ENCODE data around the gene SLCO6A1.

SLCO6A1 gene

GRCh38 chr5:102388235-102388634 lies 110.6 kb downstream of the SLCO6A1 start:
- no peak for DNase-seq
- TF ChIP-seq GATA1 (IDR thresholded peaks at IDR 0.05; ENCODE audit: low read depth, low read length) (no peak), POLR2A (IDR thresholded peaks at IDR 0.05; ENCODE audit: low read length) (no peak)

DNA sequence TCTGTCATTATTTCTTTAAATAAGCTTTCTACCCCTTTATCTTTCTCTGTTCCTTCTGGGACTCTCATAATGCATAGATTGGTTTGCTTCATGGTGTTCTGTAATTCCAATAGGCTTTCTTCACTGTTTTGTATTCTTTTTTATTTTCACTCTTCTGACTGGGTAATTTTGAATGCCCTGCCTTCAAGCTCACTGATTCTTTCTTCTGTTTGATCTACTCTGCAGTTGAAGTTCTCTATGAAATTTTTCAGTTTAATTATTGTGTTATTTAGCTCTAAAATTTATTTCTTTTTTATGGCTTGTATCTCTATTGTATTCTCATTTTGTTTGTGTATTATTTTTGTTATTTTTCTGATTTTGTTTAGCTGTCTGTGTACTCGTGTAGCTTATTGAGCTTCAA lies 113.4 kb downstream of the SLCO6A1 start:
- no peak for TF ChIP-seq GATA1 (IDR thresholded peaks at IDR 0.05; ENCODE audit: low read depth, low read length)
- no peak for TF ChIP-seq POLR2A (IDR thresholded peaks at IDR 0.05; ENCODE audit: low read length)
- no peak for DNase-seq

DNA sequence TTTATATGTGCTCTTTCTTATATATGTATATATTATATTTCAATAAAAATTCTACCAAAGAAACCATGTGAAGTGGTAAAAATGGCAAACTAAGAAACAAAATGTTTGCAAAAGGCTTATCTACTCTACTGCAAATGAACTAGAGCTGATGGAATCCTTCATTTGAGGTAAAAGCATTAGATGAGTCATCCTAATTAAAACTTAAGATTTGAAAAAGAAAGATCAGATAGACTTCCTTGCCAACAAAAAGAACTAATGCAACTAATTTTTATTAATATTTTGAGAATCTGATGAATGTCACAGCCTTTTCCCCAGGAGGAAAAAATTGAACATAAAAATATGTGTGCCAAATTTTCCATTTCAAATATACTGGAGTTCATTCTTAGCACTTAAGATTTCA lies 118.6 kb downstream of the SLCO6A1 start:
- no peak for DNase-seq
- TF ChIP-seq GATA1 (IDR thresholded peaks at IDR 0.05; ENCODE audit: low read depth, low read length) (no peak), POLR2A (IDR thresholded peaks at IDR 0.05; ENCODE audit: low read length) (no peak)

GRCh38 chr5:102375876-102376275 lies 122.9 kb downstream of the SLCO6A1 start:
- no peak for DNase-seq
- TF ChIP-seq GATA1 (IDR thresholded peaks at IDR 0.05; ENCODE audit: low read depth, low read length): no peak
- TF ChIP-seq POLR2A (IDR thresholded peaks at IDR 0.05; ENCODE audit: low read length): no peak

DNA sequence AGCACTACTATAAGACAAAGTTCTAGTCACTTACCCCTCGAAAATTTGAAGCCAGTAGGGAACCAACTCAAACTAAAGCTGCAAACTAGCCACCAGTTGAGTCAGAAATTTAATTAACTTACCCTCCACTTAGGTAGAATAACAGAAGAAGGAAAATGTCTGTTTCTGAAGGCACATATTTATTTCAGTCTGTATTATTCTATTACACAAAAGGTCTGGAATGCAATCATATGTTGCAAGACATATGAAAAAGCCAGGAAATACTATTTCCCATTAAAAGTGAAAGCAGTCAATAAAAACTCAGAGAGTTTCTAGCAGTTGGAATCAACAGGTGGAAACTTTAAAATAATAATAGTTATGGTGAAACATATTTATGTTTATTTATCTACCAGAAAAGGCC lies 123.5 kb downstream of the SLCO6A1 start:
- TF ChIP-seq GATA1 (IDR thresholded peaks at IDR 0.05; ENCODE audit: low read depth, low read length) (no peak), POLR2A (IDR thresholded peaks at IDR 0.05; ENCODE audit: low read length) (no peak)
- DNase-seq: no peak

GRCh38 chr5:102368392-102368791 lies 130.4 kb downstream of the SLCO6A1 start:
- TF ChIP-seq POLR2A (IDR thresholded peaks at IDR 0.05; ENCODE audit: low read length) (no peak), GATA1 (IDR thresholded peaks at IDR 0.05; ENCODE audit: low read depth, low read length) (no peak)
- DNase-seq: no peak

- no peak for DNase-seq
- TF ChIP-seq POLR2A (IDR thresholded peaks at IDR 0.05; ENCODE audit: low read length) (no peak), GATA1 (IDR thresholded peaks at IDR 0.05; ENCODE audit: low read depth, low read length) (no peak)
Measured at GRCh38 chr5:102341681-102342288, 157.0 kb downstream of the SLCO6A1 start.

DNA sequence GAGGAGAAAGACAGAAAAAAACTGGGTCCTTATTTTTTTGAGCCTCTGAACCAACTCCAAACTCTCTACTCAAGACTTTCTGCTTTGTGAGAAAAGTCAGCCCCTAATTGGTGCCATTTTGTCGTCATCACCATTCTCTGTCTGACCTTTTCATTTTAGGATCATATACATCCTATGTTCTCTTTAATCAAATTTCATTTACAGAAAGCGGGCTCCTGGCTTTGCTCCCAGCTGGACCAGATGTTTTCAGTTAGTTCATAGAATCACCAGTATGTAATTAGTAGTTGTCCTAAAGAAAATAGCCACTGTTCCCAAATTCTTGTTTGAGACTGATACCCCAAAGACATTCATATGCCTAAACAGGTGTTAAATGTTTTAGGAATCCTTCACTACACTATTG lies 174.1 kb downstream of the SLCO6A1 start:
- TF ChIP-seq POLR2A (IDR thresholded peaks at IDR 0.05; ENCODE audit: low read length): no peak
- no peak for TF ChIP-seq GATA1 (IDR thresholded peaks at IDR 0.05; ENCODE audit: low read depth, low read length)
- DNase-seq: no peak
